A549 (cell line): Measurements from ENCODE around the gene ARHGAP12. TPM values are rescaled to one million over a fixed set of nuclear protein-coding genes. Genes with fewer than 3 reads are reported as not detected.

Experiments used
- ATAC-seq, 2 experiments: fragments of 200-7000 bp in 1 of 2; fragments of >200 bp in 1 of 2; cut with Nextera tagmentation in 1 of 2; cut with Tn5 transposase in 1 of 2; 3 replicates each; pipeline versions ENCODE4 v1.8.0 to v1.9.1; 2018 to 2020; ENCODE audit warnings: mild to moderate bottlenecking in 1 of 2, moderate library complexity in 1 of 2
- CTCF ChIA-PET: fragments of 300-600 bp; sonication (Branson Sonifier 250); formaldehyde crosslinking; extraction: SDS; loops from one replicate; lab custom pipeline; 2021; ENCODE audit warnings: antibody characterized with exemption, inconsistent platforms; lab: Yijun Ruan, JAX
- POLR2A ChIA-PET: fragments of 350-600 bp; formaldehyde crosslinking; extraction: SDS; loops from one replicate; lab custom pipeline; 2021; ENCODE audit warnings: antibody characterized with exemption, inconsistent platforms; lab: Yijun Ruan, JAX
- DNase-seq, 2 experiments: peaks; one replicate each; pipeline versions ENCODE4 v3.0.0 to v3.0.0-alpha.2; 2011 to 2016; ENCODE audit warnings: low read depth in 1 of 2, low spot score in 1 of 2
- FAIRE-seq: peaks from 2 replicates; lab custom pipeline; 2011; peaks lifted over from hg19 to GRCh38; lab: Jason Lieb, UNC
- H3K27ac ChIP-seq, 2 experiments: fragments of >200 bp; sonication (Bioruptor Twin); formaldehyde crosslinking; 3 replicates each; pipeline ENCODE4 v1.5.1; 2016 to 2017
- H3K4me1 ChIP-seq: fragments of >200 bp; sonication (Bioruptor Twin); formaldehyde crosslinking; 3 replicates; pipeline ENCODE4 v1.6.1; 2016
- H3K4me2 ChIP-seq: fragments of >200 bp; sonication (Bioruptor Twin); formaldehyde crosslinking; 3 replicates; pipeline ENCODE4 v1.6.1; 2016
- H3K4me3 ChIP-seq: fragments of >200 bp; sonication (Bioruptor Twin); formaldehyde crosslinking; 3 replicates; pipeline ENCODE4 v1.5.1; 2016
- H3K9me3 ChIP-seq: fragments of >200 bp; sonication (Bioruptor Twin); formaldehyde crosslinking; 3 replicates; pipeline ENCODE4 v1.6.1; 2016
- ATOH8 ChIP-seq: fragments of 250-450 bp; sonication (Bioruptor Pico); IDR thresholded peaks from 2 replicates; pipeline ENCODE4 v1.5.0; 2020; ENCODE audit warnings: low read depth, mild to moderate bottlenecking, moderate library complexity
- CBX2 ChIP-seq: fragments of 200-600 bp; sonication (generic); IDR thresholded peaks from 2 replicates; pipeline ENCODE4 v1.6.1; 2016; ENCODE audit warnings: low read depth, mild to moderate bottlenecking, borderline replicate concordance
- CHD4 ChIP-seq: fragments of 200-600 bp; sonication (generic); IDR thresholded peaks from 2 replicates; pipeline ENCODE4 v1.6.1; 2016; ENCODE audit warnings: antibody characterized with exemption, mild to moderate bottlenecking, borderline replicate concordance
- CTCF ChIP-seq: fragments of >200 bp; sonication (Bioruptor Twin); formaldehyde crosslinking; IDR thresholded peaks from 3 replicates; pipeline ENCODE4 v1.5.1; 2016
- E2F6 ChIP-seq: IDR thresholded peaks from 2 replicates; pipeline ENCODE4 v1.6.1; 2012; ENCODE audit warnings: low read depth, borderline replicate concordance
- EHF ChIP-seq: fragments of 250-450 bp; sonication (Bioruptor Pico); IDR thresholded peaks from 2 replicates; pipeline ENCODE4 v1.5.0; 2020; ENCODE audit warnings: mild to moderate bottlenecking
- EP300 ChIP-seq, 2 experiments: fragments of >200 bp; sonication (Bioruptor Twin); formaldehyde crosslinking; IDR thresholded peaks; 2 replicates in 1 of 2; 3 replicates in 1 of 2; pipeline ENCODE4 v1.6.1; 2016 to 2017
- FOSL2 ChIP-seq, 2 experiments: fragments of 450-650 bp in 1 of 2; fragments of >200 bp in 1 of 2; sonication (Bioruptor Twin) in 1 of 2; formaldehyde crosslinking; IDR thresholded peaks; 2 replicates each; pipeline versions ENCODE4 v1.5.0 to v1.6.1; 2016 to 2020; ENCODE audit warnings: mild to moderate bottlenecking in 1 of 2, moderate library complexity in 1 of 2
- FOXS1 ChIP-seq: fragments of 250-450 bp; sonication (Bioruptor Pico); IDR thresholded peaks from 2 replicates; pipeline ENCODE4 v1.5.0; 2020; ENCODE audit warnings: mild to moderate bottlenecking, moderate library complexity
- GATA3 ChIP-seq: IDR thresholded peaks from 2 replicates; pipeline ENCODE4 v1.6.1; 2012; ENCODE audit warnings: borderline replicate concordance
- KDM1A ChIP-seq: fragments of 200-600 bp; sonication (generic); IDR thresholded peaks from 2 replicates; pipeline ENCODE4 v1.6.1; 2016; ENCODE audit warnings: low read depth, mild to moderate bottlenecking
- MAFK ChIP-seq: fragments of 450-650 bp; IDR thresholded peaks from 2 replicates; pipeline ENCODE4 v1.6.1; 2014; ENCODE audit not compliant: partially characterized antibody
- NPAS2 ChIP-seq: fragments of 250-450 bp; sonication (Bioruptor Pico); IDR thresholded peaks from 2 replicates; pipeline ENCODE4 v1.8.0; 2022; ENCODE audit warnings: mild to moderate bottlenecking, moderate library complexity, borderline replicate concordance
- PBX3 ChIP-seq: IDR thresholded peaks from 2 replicates; pipeline ENCODE4 v1.6.1; 2012
- PHF8 ChIP-seq: fragments of 200-600 bp; sonication (generic); IDR thresholded peaks from 2 replicates; pipeline ENCODE4 v1.6.1; 2016; ENCODE audit warnings: low read depth, mild to moderate bottlenecking, antibody characterized with exemption, moderate library complexity, borderline replicate concordance
- RCOR1 ChIP-seq: fragments of 150-350 bp; IDR thresholded peaks from 2 replicates; pipeline ENCODE4 v1.6.1; 2014; ENCODE audit warnings: antibody characterized with exemption, low read length, low read depth
- RFX5 ChIP-seq: fragments of 450-650 bp; IDR thresholded peaks from 2 replicates; pipeline ENCODE4 v1.7.1; 2014; ENCODE audit warnings: antibody characterized with exemption, mild to moderate bottlenecking, moderate library complexity
- RNF2 ChIP-seq: fragments of 200-600 bp; sonication (generic); IDR thresholded peaks from 2 replicates; pipeline ENCODE4 v1.6.1; 2016; ENCODE audit warnings: low read depth, mild to moderate bottlenecking, antibody characterized with exemption, moderate library complexity, borderline replicate concordance
- SMC3 ChIP-seq: fragments of >200 bp; sonication (Bioruptor Twin); formaldehyde crosslinking; IDR thresholded peaks from 3 replicates; pipeline ENCODE4 v1.6.1; 2018; ENCODE audit warnings: inconsistent platforms
- SREBF2 ChIP-seq: fragments of 450-650 bp; IDR thresholded peaks from 2 replicates; pipeline ENCODE4 v1.6.1; 2014; ENCODE audit warnings: mild to moderate bottlenecking, moderate library complexity
- TP53 ChIP-seq: fragments of 250-450 bp; sonication (Bioruptor Pico); IDR thresholded peaks from 2 replicates; pipeline ENCODE4 v1.5.0; 2021; ENCODE audit warnings: mild to moderate bottlenecking, moderate library complexity
- ZFP36 ChIP-seq: fragments of 450-650 bp; IDR thresholded peaks from 2 replicates; pipeline ENCODE4 v1.6.1; 2014; ENCODE audit warnings: borderline replicate concordance; ENCODE audit not compliant: partially characterized antibody
- ZNF302 ChIP-seq: fragments of 250-450 bp; sonication (Bioruptor Pico); IDR thresholded peaks from 2 replicates; pipeline ENCODE4 v1.9.0; 2021; ENCODE audit warnings: inconsistent platforms, mild to moderate bottlenecking, moderate library complexity
- ZSCAN20 ChIP-seq: fragments of 250-450 bp; sonication (Bioruptor Pico); IDR thresholded peaks from 2 replicates; pipeline ENCODE4 v1.8.0; 2022; ENCODE audit warnings: mild to moderate bottlenecking, moderate library complexity
- WGBS: methylation state at CpG from one replicate; pipeline ENCODE4 v1.1.6; 2017; ENCODE audit errors: missing lambda C conversion rate; 5-methylcytosine and 5-hydroxymethylcytosine counted together
- polyA plus RNA-seq, 4 experiments: library from polyadenylated mRNA; depleted of rRNA in 3 of 4; stranded (reverse); fragments of >200 nt; fragmentation: RNase III in 1 of 4; extraction: RNeasy Plus Mini Kit Qiagen cat#74134 plus additional on column Dnase treatment in 1 of 4; gene quantifications; 2 replicates in 3 of 4; 3 replicates in 1 of 4; pipeline ENCODE4 v1.2.3, GENCODE V29; 2011 to 2017
- TF ChIP-seq, protein P1 (sequence below): fragments of >200 bp; sonication (Bioruptor Twin); formaldehyde crosslinking; IDR thresholded peaks from 3 replicates; pipeline ENCODE4 v1.6.1; 2016

ARHGAP12 gene
- polyA plus RNA-seq, 2 of the 4 experiments (the other 2 are of a cell fraction), result 22.1 to 49.3 TPM

DNA sequence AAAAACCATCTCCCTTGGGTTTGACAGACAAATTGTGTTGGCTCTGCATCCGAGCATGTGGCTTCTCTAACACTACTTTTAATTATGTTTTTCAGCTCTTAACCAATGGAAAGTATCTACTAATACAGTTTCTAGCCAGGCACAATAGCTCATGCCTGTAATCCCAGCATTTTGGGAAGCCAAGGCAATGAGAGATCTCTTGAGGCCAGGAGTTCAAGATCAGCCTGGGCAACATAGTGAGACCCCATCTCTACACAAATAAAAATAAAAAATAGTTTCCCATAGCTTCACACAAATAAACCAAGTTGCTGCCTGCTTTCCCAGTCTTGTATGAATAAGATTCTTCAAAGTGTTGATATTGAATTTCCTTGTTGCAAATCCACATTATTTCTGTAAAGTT lies 13.8 kb upstream of the ARHGAP12 start:
- Histone ChIP-seq H3K4me3 (0 out of 3 replicates have a peak overlapping the region, but pooled peaks have one; percentile 2), H3K4me2 (peak overlapping the region; percentile 72), H3K4me1 (peaks cover 90% of the 10 kb centered on the region), H3K27ac (peak overlapping the region; percentile 83 to 92), H3K9me3 (no peaks in the 10 kb centered on the region)
- FAIRE-seq (no peak), DNase-seq (no peak), ATAC-seq (no peak)
- TF ChIP-seq KDM1A (peak; percentile 46; the same call in 1 of the 2 replicates), PHF8 (no peak), GATA3 (no peak), CHD4 (no peak)
- POLR2A ChIA-PET, result interaction anchor here (1.0 to 1.4 kb wide), 2 partner anchors 11 to 13 kb away, joined by 3 to 7 read pairs; no protein-coding TSS in a partner anchor
- 84% methylated on average over 1 of the region's 1 CpG for WGBS
- CTCF ChIA-PET, result interaction anchor here (0.6 to 11.3 kb wide), 3 partner anchors 20 to 81 kb away, joined by 3 to 136 read pairs (median 5); no protein-coding TSS in a partner anchor

DNA sequence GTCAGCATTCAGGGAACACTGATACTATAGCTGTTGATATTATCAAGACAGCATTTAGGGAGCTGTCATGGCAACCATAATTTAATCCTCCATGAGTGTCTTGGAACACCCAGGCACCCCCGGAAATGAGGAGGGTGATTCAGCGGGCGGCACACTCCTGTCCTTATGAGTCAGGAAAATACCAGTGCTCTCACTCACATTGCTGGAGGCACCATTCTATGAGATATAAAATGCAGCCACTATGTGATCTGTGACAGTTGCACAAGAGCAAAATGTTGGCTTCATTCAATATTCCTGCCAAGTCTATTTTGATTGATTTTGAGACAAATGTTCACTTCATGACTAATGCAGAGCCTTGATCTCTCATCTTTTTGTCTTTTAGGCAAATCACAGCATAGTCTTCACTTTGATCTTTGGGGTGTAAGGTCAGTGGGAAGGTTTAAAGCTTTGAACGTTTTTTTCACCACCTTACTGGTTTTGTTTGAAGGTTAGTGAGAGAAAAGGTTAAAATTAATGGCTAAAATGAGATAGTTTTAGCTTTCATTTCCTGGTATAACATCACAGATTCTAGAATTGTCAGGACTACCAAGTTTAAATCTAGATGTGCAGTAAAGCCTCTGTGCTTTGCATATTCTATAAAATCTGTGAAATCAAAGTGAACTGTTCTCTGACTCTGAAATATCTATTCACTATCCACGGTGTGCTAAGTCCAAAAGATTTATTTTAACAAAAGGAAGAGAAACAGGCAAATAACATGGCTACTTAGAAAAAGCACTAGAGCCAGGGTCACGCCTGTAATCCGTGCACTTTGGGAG lies 12.4 kb upstream of the ARHGAP12 start:
- FAIRE-seq, result peak; percentile 99
- peaks cover 85% of the 10 kb centered on the region for H3K4me1 ChIP-seq
- peak; percentile 70 to 98 for DNase-seq
- H3K27ac ChIP-seq, result peak overlapping the region; percentile 83 to 92
- CTCF ChIA-PET, result interaction anchor here (0.6 to 11.3 kb wide), 8 partner anchors 9 to 1068 kb away, joined by 3 to 136 read pairs (median 3); no protein-coding TSS in a partner anchor
- no peak overlapping the region for H3K4me3 ChIP-seq
- H3K4me2 ChIP-seq, result peak overlapping the region; percentile 72
- peak; percentile 94 to 99 for ATAC-seq
- 9% methylated on average over 7 of the region's 7 CpGs for WGBS
- H3K9me3 ChIP-seq, result no peaks in the 10 kb centered on the region
- POLR2A ChIA-PET, result interaction anchor here (0.6 to 1.8 kb wide), 7 partner anchors 10 to 206 kb away, joined by 3 to 11 read pairs (median 6); partner anchors contain the start of gene ARHGAP12
- no peak for TF ChIP-seq ZSCAN20 (CRISPR knock-in tag)
- TF ChIP-seq GATA3, result peak; percentile 98
- TF ChIP-seq E2F6, result no peak
- peak; percentile 83 for TF ChIP-seq MAFK
- TF ChIP-seq ZNF302 (CRISPR knock-in tag), result no peak
- TF ChIP-seq CTCF, result no peak
- peak; percentile 100 for TF ChIP-seq FOSL2 (IDR thresholded peaks at IDR 0.05)
- TF ChIP-seq FOSL2 (CRISPR knock-in tag; IDR thresholded peaks at IDR 0.05), result peak; percentile 100
- TF ChIP-seq, protein P1, sequence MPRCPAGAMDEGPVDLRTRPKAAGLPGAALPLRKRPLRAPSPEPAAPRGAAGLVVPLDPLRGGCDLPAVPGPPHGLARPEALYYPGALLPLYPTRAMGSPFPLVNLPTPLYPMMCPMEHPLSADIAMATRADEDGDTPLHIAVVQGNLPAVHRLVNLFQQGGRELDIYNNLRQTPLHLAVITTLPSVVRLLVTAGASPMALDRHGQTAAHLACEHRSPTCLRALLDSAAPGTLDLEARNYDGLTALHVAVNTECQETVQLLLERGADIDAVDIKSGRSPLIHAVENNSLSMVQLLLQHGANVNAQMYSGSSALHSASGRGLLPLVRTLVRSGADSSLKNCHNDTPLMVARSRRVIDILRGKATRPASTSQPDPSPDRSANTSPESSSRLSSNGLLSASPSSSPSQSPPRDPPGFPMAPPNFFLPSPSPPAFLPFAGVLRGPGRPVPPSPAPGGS, result peak; percentile 94; the same call in 2 of the 3 replicates
- no peak for TF ChIP-seq EHF
- TF ChIP-seq RFX5, result no peak
- no peak for TF ChIP-seq PHF8
- TF ChIP-seq NPAS2 (CRISPR knock-in tag), result no peak
- no peak for TF ChIP-seq RCOR1
- no peak for TF ChIP-seq SREBF2
- TF ChIP-seq TP53, result no peak
- no peak for TF ChIP-seq PBX3
- no peak for TF ChIP-seq CHD4
- no peak for TF ChIP-seq KDM1A
- no peak for TF ChIP-seq ATOH8 (CRISPR knock-in tag)
- TF ChIP-seq CBX2, result no peak
- TF ChIP-seq FOXS1 (CRISPR knock-in tag), result peak; percentile 82; the same call in 1 of the 2 replicates
- no peak for TF ChIP-seq RNF2
- TF ChIP-seq ZFP36, result no peak
- TF ChIP-seq SMC3, result peak; percentile 52
- peak; percentile 92 to 96; a peak in 3 of 5 replicates for TF ChIP-seq EP300 (IDR thresholded peaks at IDR 0.05)
